Muscle of arm (tissue), 14 donors: ENCODE results near the gene RBMY1E. TPM values are rescaled to one million over a fixed set of nuclear protein-coding genes. Genes with fewer than 3 reads are reported as not detected.
"Not testable (repeated sequence)": the region's sequence is repeated elsewhere in the genome, so short reads cannot be mapped to it uniquely, and the experiment has no call there.

Source experiments
- DNase-seq: peaks from one replicate; pipeline ENCODE4 v3.0.0-alpha.2; 2013
- long read RNA-seq, 11 donors: transcript quantifications; one replicate each; lab custom pipeline, GENCODE V29; 2026
- polyA plus RNA-seq, 12 donors: library from polyadenylated mRNA; unstranded; fragments of 120-200 nt; gene quantifications; one replicate each; pipeline ENCODE4 v1.2.1, GENCODE V29; 2013; ENCODE audit not compliant: insufficient read length in 12 of 12

Gene RBMY1E
- not detected for polyA plus RNA-seq
- long read RNA-seq, donor 1: 0 reads
- long read RNA-seq, donor 2: 0 reads
- long read RNA-seq, donor 3: 0 reads
- long read RNA-seq, donor 4: 0 reads
- long read RNA-seq, donor 5: 0 reads
- long read RNA-seq, donor 6: 0 reads
- long read RNA-seq, donor 7: 0 reads
- long read RNA-seq, donor 8: 0 reads
- long read RNA-seq, donor 9: 0 reads
- long read RNA-seq, donor 10: 0 reads
- long read RNA-seq, donor 11: 0 reads

- DNase-seq: not testable (repeated sequence)
Measured at GRCh38 chrY:21917932-21918331, at the start of gene RBMY1E. Gene RBMY1E, minus strand, starts transcription at chrY:21918032. Its CDS starts 1,978 bp downstream, at chrY:21916054.

DNA sequence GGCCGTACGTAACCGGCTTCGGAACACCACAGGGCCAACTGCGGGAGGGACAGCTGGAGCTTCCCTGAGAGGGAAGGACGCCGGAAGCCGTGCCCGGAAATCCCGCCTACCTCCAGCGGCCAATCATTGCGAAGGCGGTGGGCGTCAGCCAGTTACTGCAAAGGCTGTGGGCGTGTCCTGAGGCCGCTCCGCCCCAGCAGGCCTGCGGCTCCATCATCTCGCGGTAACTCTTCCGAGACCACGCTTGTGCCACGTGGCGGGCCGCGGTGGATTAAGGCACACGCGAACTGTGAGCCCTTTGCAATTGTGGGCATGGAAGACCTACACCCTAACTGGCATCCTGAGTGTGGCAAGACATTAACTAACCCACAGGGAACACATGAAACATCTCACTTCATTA, 23.4 kb downstream of the RBMY1E start, which contains the start of gene RBMY1D:
Gene RBMY1D, minus strand, starts transcription at position 101 of the 400 bp plus-strand sequence. CDS start 2,013 bp downstream, outside the sequence.
- DNase-seq: not testable (repeated sequence)

GRCh38 chrY:21869407-21870076, 48.3 kb downstream of the RBMY1E start:
- not testable (repeated sequence) for DNase-seq

Other genes with a start within 250 kb of the RBMY1E start
- gene RBMY1D, start 23.5 kb downstream of the RBMY1E start, polyA plus RNA-seq: not detected